GM23248 (cell line): ENCODE measurements around the gene NPC1.

Experiments
- EZH2 ChIP-seq: fragments of 200-600 bp; sonication (generic); IDR thresholded peaks from 2 replicates; pipeline ENCODE4 v1.6.1; 2018; ENCODE audit warnings: antibody characterized with exemption, mild to moderate bottlenecking; ENCODE audit not compliant: insufficient read depth, poor library complexity, severe bottlenecking
- EZH2phosphoT487 ChIP-seq: fragments of 200-600 bp; sonication (generic); IDR thresholded peaks from 2 replicates; pipeline ENCODE4 v1.6.1; 2018; ENCODE audit warnings: antibody characterized with exemption, moderate library complexity, mild to moderate bottlenecking, low read depth; ENCODE audit not compliant: insufficient read depth

GRCh38 chr18:23588836-23589560, 2.7 kb upstream of the NPC1 start:
- TF ChIP-seq EZH2, result no peak
- no peak for TF ChIP-seq EZH2phosphoT487
